SW480 (cell line): ENCODE data around the gene TIRAP.

Source experiments
- DNase-seq: peaks from one replicate; pipeline ENCODE4 v3.0.0-alpha.2; 2016; ENCODE audit warnings: low spot score

Gene TIRAP

DNA sequence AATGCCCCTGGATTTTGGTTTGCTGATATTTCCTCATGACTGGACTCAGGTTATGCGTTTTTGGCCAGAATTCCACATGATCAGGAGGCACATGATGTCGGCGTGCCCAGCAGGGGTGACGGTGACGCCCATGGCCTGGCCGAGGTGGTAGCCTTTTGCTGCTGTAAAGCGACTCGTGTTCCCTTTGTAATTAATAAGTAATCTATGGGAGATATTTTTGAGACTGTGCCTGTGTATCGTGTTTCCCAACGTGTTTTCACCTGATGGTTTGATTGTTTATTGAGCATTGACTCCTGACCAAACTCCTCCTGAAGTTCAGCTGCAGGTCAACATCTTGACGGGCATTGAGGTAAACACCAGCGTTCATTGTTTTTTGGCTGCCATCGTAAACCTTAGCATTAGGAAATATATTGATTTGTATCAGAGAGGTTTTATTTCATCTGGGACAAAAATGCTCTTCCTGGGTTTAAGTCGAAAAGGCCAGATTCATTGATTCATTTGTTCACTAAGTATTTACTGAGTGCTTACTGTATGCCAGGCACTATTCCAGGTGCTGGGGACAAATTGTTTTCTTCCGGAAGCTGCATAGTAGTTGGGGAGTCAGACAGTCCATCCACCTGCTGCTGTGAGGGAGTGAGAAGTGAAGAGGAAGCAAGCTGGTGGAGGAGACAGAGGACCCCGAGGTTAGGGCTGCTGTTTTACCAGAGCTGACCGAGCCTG, 44.5 kb downstream of the TIRAP start:
- DNase-seq: no peak

DNA sequence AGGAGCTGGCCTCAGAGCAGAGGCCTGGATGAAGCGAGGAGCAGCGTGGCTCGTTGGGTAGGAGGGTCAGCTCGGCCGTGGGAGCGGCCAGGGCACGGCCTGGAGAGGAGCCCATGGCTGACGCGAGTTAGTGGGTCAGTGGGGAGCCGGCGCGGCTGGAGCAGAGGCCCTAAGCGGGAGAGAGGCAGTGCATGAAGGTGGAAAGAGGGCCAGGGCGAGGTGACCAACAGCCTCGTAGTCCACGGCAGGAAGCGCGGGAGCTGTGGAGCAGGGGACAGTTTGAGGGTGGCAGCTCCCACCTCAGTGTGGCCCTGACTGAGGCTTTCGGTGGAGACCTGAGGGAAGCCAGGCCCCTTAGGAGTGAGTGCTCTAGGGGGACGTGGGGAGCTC, 45.1 kb downstream of the TIRAP start:
- no peak for DNase-seq

DNA sequence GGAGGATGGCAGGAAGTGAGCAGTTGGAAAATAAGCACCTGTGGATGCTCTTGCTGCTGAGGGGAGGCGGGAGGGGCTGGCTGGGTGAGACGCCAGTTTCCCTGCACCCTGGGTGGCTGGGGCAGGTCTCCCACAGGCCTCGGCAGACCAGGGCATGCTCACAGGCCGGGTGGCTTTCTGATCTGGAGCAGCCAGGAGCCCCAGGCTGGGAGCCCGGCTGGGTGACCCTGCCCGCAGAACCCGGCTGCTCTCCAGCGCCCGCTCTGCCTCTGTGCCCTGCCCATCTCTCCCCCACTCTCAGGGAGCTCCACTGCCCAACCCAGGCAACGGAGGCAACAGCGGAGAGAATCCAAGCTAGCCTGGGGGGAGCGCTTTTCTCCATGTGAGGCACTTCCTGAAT, 45.6 kb downstream of the TIRAP start:
- DNase-seq: no peak

DNA sequence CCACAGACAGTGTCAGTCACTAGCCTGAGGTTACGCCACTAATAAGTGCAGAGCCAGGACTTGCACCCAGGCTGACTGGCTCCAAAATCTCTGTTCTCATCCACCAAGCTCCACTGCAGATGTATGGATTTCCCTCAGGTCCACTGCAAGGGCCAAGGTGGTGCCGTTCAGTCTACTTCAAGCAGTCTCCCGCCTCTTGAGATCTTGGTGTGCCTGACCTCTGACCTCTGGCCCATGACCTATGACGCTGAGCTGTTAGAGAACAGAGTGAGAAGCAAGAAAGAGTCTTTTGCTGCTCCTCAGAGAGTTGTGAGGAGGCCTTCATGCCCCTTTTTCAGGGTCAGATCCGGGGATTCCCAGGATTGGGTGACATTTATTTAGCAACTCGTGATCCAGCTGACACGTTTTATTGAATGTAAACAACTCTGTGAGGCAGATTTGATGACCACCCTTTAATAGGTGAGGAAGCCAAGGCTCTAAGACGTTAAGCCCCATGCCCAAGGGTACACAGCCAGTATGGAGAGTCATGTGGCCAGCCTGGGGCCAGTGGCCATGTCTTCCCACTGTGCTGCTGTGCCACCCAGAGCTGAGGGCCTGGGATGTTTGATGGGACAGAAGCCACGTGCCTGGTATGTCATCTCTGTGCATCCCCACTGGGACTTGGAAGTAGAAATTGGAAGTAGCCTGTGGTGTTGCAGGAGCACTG, 46.2 kb downstream of the TIRAP start:
- DNase-seq: no peak

DNA sequence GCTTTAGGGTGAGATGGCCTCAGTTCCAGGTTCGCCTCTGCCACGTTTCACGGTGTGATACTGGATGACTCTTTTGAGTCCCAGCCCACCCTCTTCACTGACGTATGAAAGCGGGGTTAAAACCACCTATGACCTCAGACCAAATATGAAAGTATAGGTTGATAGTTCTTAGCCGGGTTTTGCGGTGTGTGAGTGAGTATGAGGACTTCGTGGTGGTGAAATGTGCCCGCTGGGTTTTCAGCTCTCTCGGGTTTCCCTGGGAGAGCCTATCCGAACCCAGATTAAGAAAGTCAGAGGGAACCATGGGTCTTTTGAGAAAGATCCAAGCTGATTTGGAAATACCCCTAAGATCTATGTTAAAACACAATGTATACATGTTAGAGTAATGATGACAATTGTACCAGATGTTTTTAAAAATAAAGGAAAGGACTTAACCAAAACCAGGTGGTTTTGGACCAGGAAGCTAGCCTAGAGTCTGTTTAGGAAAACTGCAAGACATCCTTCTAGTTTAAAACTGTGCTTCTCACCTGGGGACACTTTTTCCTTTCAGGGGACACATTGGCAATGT, 46.8 kb downstream of the TIRAP start:
- DNase-seq: no peak

DNA sequence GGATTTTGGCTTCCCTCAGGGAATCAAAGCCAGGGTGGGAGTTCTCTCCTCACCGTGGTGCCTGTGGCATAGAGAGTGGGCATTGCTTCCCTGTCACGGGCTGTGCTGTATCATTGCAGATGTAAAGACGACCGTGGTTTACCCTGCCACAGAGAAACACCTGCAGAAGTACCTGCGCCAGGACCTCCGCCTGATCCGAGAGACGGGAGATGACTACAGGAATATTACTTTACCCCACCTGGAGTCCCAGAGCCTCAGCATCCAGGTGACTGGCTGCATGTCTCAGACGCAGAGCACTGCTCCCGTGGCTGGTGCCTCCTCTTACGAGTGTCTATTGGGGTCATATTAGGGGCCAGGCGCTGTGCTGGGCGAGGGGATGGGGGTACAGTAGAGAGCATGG, 48.4 kb downstream of the TIRAP start:
- DNase-seq: no peak

DNA sequence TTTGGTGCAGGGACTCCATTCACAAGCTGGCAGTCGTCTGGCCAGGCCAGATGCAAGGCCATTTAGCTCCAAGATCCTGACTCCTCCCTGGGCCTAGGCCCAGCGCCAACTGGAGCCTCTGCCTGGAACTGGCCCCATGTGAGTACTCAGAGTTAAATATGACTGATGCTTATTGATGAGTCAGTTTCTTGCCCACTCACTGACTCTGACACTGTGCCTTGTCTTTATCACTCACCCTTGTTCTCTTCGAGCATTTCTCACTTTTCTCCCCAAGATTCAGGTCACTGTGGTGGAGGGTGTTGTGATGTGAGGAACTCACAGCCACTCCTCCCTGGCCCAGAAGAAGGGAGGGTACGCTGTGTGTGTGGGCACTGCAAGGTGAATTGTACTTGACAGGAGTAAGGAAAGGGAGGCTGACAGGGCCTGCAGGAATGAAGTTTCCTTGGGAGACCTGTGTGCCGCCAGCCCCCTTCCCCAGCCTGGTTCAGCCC, 49.4 kb downstream of the TIRAP start:
- DNase-seq: no peak

DNA sequence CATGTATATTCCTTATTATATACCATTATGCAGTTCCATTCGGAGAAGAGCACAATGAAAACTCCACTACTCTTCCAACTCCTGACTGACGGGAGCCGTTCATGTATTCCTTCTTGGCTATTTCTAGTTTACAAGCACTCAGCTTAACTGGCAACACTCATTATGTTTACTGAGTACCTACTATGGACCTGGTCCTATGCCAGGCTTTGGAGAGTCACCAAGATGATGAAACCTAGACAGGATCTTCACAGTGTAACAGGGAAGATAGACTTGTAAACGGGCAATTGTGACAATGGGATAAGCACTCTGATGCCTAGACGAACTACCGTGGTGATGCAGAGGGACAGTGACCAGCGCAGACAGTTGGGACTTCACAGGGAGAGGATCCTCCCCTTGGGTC, 50.2 kb downstream of the TIRAP start:
- DNase-seq: no peak

DNA sequence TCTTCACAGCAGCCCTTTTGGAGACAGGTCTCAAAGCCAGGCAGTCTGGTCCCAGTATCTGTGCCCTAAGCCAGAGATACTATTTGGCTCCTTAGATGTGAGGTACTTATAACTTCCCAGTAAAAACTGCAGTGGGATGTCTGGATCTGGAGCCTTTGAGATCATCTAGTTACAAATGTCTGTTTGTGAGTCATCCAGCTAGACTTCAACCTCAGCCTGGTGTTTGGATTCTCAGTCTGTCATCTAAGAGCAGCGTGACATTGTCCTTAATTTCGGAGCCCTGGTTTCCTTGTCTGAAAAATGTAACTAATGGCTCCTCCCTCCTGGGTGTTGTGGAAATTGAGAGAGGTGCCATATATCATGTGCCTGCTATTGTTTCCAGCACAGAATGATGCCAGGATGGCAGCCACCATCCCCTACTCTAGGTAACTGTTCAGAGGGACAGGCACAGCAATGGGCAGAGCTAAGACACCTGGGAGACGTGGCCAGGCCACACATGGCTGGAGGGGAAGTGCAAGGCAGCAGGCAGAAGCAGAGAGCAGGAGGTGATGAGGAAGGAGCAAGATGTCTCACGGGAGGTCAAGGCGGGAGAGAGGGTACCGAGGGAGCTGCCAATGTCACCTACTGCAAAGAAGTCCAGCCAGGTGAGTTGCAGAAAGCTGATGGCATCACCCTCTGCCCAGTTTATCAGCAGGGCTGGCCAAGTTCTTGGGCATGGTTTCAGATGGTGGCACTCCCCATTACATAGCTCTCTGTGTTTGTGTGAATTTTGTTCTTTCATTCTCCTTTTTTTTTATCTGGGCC, 52.0 kb downstream of the TIRAP start:
- DNase-seq: no peak

DNA sequence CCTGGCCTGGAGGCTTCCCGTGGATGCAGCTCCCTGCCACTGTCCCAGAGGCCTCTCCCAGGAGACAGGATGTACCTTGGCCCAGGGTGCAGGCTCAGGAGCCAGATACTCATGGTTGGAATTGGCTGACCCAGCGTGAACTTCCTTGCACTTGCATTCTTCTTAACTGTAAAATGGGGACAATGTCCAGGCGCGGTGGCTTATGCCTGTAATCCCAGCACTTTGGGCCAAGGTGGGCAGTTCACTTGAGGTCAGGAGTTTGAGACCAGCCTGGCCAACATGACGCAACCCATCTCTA, 52.5 kb downstream of the TIRAP start:
- DNase-seq: no peak

DNA sequence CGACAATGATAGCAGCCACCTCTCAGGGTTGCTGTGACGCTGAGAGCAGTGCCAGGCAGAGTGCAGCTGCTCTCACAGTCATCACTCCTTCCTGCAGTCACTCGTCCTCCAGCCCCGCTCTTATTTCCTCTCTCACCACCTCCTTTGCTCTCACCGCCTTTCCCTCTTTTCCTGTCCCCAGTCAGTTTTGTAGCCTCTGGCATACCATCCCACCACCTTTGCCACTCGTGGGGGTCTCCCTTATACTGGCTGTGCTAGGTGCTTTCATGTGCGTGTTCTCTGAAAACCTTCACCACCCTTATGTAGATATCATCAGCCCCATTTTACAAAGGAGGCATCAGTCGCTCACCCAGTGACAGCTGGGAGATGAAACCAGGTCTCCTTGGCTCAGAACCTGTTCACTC, 53.2 kb downstream of the TIRAP start:
- DNase-seq: no peak

DNA sequence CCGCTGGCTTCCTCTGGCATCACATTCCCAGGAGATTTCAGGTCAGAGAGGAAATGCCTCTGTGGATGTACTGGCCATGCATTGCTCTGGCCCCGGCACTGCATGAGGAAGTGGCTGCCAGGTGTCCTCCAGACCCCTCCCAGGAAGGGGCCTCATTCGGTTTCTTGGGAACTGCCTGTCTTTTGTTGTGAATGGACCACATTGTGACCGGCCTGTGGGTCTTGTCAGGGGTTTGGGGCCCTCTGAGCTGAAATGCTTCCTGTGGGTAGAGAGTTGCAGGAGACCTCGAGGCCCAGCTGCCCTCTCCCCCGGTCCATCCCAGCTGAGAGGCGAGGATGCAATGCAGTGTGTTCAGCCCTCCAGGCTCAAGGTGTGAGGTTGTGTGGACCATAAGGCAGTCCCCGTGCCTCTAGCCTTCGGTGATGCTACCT, 53.8 kb downstream of the TIRAP start:
- peak; percentile 28 for DNase-seq

DNA sequence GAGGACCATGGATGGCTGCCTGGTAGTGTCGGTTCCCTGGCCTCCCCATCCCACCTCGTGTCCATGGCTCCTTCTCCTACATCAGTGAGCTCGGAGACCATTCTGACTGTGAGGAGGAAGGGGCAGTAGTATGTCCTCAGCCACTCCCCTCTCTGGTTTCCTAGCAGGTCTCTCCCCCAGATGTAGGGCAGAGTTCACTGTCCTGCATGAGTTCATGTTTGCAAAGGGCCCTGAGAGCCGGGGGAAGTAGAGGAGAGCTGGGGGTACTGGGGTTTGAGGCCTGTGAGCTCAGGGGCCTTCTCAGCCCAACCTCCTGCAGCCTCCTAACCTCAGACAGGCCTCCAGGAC, 54.2 kb downstream of the TIRAP start:
- DNase-seq: no peak

DNA sequence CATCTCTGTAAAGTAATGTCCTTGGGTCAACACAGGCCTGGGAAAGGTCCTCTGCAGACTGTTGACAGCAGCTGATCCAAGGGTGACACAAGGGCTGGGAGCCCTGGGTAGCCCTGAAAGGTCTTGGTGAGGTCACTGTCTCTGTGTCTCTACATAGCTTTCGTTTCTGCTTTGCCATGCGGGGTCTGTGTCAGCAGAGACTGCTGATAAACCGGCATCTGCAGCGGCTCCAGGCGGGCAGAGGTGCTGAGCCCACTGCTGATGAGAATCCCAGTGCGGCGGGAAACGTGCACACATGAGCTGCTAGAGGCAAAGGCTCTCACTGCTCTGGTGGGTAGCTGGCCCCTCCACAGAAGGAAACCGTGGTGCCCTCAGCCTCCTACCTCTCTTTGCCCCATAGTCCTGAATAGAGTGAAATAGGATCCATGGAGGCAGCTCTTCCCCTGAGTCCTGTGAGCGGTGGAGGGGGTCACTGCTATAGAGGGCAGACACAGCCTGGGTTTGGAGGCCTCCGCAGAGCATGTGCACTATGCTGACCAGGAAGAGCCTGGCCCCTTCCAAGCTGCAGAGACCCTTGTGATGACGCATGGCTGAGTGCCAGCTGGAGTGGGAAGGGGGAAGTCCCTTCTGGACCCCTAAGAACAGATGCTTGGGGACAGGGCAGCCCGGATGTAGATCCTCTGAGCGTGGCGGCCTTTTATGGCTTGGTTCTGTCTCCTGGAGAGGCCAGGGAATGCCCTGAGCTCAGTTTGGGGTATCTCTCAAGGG, 54.8 kb downstream of the TIRAP start:
- no peak for DNase-seq

DNA sequence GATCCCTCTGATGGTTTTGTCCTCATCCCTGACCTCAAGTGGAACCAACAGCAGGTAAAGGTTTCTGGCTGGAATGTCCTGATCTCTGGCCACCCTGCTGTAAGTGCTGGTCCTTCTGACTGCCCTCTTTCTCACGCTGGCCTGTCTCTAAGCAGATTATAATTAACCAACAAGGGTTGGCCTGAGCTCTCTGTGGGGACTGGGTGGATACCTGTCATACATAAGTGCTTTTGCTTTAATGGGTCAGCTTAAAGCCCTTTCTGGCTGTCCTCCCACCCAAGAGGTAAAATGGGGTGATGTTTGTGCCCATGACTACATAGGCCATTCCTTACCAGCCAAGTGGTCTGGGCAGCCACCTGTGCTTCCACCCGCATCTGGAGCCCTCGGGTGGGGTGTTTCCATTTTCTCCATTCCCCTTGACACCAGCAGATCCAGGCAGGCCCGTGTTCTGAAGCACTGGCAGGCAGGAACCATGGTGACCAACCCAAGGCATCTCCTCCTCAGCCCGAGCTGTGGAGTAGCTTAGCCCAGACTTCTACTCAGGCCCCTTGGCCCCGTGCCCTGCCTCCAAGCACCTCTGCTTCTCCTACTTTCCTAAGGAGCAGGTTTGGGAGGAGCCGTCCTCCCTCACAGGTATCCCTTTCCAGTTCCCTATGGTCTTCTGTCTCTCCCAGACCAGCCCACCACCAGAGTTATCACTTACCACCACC, 55.6 kb downstream of the TIRAP start:
- DNase-seq: no peak

DNA sequence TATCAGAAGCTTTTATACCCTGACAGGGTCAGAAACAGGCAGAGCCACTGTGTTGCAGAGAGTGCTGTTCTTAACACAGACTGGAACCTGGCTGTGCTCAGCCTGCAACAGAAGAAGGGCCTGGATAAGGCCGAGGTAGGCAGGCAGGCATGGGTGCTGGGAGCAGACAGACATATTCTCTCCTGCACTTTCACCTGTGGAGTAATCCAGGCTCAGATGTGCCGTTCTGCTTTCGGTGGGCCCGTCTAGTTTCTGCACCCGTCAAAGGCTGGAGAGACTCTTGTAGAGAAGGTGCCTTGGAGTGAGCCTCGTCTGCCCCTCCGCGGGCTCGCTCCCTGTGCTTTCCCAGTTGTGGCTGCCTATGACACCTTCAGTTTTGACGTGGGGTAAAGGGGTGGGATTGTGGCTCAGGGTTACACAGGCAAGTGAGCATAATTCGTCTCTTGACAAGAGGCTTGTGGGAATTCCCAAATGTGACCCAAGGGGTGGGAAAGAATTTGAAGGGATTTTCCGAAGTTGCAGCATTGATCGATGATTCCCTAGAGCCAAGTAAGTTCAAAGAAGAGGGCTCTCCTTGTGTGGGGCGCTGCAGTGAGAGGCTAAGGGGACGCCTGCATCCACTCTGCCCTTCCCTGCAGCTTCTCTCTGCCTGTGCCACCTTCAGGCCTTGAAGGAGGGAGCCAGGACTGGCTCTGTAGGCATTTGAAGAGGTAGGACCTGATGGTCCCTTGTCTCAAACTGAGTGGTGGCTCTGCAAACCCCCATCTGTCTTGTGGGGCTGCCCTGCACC, 56.4 kb downstream of the TIRAP start:
- DNase-seq: no peak

DNA sequence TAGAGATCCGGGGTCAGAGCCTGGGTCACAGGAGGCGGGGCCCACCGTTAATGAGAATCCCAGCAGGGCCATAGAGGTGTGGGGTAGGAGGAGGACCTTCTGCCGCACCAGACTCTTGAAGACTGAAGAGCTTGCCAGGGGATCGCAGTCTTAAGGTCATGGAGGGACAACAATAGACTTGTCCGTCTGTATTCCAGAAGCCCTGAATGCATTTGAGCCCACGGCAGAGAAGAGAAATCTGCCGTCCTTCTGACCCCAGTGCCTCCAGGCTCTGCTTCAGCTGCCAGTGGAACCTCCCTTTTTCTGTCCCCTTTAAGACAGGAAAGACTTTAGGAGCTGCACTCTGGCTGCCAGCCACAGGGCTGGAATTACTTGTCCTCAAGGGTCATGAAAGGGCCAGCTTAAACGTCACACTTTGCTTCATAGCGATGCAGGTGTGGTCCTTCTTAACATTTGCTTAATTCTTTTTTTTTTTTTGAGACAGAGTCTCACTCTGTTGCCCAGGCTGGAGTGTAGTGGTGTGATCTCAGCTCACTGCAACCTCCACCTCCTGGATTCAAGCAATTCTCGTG, 57.1 kb downstream of the TIRAP start:
- no peak for DNase-seq

DNA sequence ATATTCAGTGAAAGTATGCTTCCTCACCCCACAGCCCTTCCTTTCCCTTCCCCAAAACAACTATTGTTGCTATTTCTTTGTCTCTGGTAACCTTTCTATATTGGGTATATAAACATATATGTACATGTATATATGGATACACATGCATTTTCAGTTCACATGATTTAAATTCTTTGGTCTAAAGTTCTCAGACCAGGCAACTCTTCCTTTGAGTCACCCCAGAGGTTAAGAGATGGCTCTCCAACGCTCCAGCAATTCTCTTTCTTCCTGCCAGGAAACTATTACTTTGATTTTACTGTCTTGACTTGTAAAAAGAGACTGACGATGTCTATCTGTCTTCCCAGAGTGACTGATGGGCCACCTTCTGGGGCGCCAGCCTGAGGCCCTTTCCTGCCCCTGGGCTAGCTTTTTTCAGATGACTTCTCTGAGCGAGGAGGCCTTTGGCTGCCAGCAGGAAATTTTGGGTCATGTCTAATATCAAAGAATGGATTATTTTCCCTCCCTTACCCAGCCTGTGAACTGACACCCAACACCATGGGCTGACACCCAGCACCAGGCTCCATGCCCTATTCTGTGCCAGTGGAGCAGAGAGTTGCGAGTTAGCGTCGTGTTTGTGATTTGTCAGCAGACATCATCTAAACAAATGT, 58.2 kb downstream of the TIRAP start:
- no peak for DNase-seq

DNA sequence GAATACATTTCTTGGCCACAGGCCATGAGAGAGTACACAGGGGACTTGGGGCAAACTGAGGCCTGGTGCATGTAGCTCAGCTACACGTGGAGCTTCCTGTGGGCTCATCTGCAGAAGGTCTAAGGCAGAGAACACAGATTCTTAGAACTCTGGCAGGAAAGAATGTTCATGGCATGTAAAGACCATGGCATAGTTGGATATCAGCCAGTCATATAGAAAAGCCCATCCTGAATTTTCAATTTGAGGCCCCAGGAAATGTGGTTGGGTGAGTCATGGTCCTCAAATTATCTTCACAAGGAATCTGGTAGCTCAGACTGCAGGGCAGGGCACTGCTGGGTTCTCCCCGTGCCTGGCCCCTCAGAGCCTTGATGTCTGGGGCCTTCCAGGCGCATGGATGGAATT, 58.9 kb downstream of the TIRAP start:
- DNase-seq: peak; percentile 89

DNA sequence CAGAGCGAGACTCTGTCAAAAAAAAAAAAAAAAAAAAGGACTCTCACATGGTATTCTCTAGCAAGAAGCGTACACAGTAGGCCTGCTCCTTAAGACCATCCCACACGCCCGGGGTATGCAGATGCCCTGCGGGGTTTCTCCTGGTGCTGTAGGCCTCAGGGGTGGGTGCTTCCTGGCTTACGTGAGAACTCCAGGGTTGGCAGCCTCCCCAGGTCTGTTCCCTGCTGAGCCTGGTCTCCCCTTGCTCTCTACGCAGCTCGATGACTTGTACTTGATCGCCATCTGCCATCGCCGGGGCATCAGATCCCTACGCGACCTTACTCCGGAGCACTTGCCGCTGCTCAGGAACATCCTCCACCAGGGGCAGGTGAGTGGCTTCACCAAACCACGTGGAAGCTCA, 60.2 kb downstream of the TIRAP start:
- DNase-seq: no peak
